Liver (tissue), 3 donors: ENCODE results near the gene QARS1.

ENCODE experiments used
- FOXA1 ChIP-seq: IDR thresholded peaks from 2 replicates; pipeline ENCODE4 v1.6.1; 2016; ENCODE audit warnings: antibody characterized with exemption
- GABPA ChIP-seq, 2 donors: IDR thresholded peaks in 1 of 2; conservative IDR thresholded peaks in 1 of 2; 2 replicates each; pipeline ENCODE4 v1.6.1; 2016; ENCODE audit warnings: antibody characterized with exemption in 2 of 2, mild to moderate bottlenecking in 1 of 2, moderate library complexity in 1 of 2
- HNF4A ChIP-seq, 2 donors: conservative IDR thresholded peaks; 2 replicates each; pipeline ENCODE4 v1.6.1; 2016; ENCODE audit warnings: antibody characterized with exemption in 2 of 2, mild to moderate bottlenecking in 2 of 2
- SP1 ChIP-seq: IDR thresholded peaks from 2 replicates; pipeline ENCODE4 v1.6.1; 2018; ENCODE audit warnings: antibody characterized with exemption, mild to moderate bottlenecking
- YY1 ChIP-seq: IDR thresholded peaks from 2 replicates; pipeline ENCODE4 v1.6.1; 2016; ENCODE audit warnings: antibody characterized with exemption, mild to moderate bottlenecking
- TF ChIP-seq, protein P1 (sequence below): fragments of 150-350 bp; IDR thresholded peaks from 2 replicates; pipeline ENCODE4 v1.5.1; 2017; ENCODE audit warnings: improper control_type of control experiment, low read depth, low read length; ENCODE audit not compliant: missing input control
- TF ChIP-seq, protein P2 (sequence below): IDR thresholded peaks from 2 replicates; pipeline ENCODE4 v1.6.1; 2016; ENCODE audit warnings: antibody characterized with exemption
- TF ChIP-seq, protein P3 (sequence below): IDR thresholded peaks from 2 replicates; pipeline ENCODE4 v1.6.1; 2016; ENCODE audit warnings: antibody characterized with exemption, mild to moderate bottlenecking
- donor health status: healthy.
- donor health status: healthy.

DNA sequence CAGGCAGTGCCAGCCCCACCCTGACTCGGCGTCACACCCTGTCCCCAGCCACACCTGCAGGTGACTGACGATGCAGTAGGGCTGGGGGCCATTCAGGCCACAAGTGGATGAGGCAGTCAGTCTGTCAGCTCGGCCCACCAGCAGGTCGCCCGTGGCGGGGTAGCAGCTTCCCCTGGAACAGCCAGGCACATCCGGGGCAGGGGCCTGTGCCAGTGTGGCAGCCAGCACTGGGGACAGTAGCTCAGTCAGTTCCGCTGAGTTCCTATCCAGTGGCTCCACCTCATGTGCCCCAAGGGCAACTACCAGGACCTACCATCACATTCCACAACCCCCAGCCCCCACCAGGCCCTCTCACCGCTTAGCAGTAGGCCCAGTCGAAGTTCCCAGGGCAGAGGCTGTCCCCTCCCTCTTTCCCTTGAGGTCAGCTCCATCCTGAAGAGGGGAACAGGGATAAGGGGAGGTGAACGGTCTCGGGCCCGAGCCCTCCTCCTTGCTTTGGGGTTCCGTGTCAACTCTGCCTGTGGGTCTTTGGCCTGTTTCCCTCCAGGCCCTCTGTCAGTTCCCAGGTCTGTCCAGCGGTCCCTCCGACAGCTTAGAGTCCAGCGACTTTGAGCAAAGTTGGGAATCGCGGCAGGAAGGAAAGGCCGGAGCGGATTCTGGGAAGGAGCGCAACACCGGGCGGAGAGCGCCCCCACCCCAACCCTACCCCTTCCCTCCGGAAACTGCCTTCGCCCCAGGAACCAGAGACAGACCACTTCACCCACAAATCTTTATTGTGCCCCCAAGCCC lies 28.1 kb upstream of the QARS1 start, which contains the start of gene LAMB2:
- peak in 1 of 2 donors; percentile 39 for TF ChIP-seq GABPA (IDR thresholded peaks at IDR 0.05 in 1 of 2, conservative IDR thresholded peaks at IDR 0.05 in 1 of 2)
- TF ChIP-seq, protein P1, sequence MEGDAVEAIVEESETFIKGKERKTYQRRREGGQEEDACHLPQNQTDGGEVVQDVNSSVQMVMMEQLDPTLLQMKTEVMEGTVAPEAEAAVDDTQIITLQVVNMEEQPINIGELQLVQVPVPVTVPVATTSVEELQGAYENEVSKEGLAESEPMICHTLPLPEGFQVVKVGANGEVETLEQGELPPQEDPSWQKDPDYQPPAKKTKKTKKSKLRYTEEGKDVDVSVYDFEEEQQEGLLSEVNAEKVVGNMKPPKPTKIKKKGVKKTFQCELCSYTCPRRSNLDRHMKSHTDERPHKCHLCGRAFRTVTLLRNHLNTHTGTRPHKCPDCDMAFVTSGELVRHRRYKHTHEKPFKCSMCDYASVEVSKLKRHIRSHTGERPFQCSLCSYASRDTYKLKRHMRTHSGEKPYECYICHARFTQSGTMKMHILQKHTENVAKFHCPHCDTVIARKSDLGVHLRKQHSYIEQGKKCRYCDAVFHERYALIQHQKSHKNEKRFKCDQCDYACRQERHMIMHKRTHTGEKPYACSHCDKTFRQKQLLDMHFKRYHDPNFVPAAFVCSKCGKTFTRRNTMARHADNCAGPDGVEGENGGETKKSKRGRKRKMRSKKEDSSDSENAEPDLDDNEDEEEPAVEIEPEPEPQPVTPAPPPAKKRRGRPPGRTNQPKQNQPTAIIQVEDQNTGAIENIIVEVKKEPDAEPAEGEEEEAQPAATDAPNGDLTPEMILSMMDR = no peak
- peak; percentile 10 for TF ChIP-seq SP1
- TF ChIP-seq, protein P2, sequence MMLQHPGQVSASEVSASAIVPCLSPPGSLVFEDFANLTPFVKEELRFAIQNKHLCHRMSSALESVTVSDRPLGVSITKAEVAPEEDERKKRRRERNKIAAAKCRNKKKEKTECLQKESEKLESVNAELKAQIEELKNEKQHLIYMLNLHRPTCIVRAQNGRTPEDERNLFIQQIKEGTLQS = no peak
- TF ChIP-seq HNF4A (conservative IDR thresholded peaks at IDR 0.05) = peak; percentile 53 to 57
- TF ChIP-seq, protein P3, sequence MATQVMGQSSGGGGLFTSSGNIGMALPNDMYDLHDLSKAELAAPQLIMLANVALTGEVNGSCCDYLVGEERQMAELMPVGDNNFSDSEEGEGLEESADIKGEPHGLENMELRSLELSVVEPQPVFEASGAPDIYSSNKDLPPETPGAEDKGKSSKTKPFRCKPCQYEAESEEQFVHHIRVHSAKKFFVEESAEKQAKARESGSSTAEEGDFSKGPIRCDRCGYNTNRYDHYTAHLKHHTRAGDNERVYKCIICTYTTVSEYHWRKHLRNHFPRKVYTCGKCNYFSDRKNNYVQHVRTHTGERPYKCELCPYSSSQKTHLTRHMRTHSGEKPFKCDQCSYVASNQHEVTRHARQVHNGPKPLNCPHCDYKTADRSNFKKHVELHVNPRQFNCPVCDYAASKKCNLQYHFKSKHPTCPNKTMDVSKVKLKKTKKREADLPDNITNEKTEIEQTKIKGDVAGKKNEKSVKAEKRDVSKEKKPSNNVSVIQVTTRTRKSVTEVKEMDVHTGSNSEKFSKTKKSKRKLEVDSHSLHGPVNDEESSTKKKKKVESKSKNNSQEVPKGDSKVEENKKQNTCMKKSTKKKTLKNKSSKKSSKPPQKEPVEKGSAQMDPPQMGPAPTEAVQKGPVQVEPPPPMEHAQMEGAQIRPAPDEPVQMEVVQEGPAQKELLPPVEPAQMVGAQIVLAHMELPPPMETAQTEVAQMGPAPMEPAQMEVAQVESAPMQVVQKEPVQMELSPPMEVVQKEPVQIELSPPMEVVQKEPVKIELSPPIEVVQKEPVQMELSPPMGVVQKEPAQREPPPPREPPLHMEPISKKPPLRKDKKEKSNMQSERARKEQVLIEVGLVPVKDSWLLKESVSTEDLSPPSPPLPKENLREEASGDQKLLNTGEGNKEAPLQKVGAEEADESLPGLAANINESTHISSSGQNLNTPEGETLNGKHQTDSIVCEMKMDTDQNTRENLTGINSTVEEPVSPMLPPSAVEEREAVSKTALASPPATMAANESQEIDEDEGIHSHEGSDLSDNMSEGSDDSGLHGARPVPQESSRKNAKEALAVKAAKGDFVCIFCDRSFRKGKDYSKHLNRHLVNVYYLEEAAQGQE = peak; percentile 30
- TF ChIP-seq YY1 = no peak
- no peak for TF ChIP-seq FOXA1
